ENCODE data around the gene SLC34A1.

- TF ChIP-seq TRIM28 (IDR thresholded peaks at IDR 0.05; ENCODE audit: borderline replicate concordance, low read length), result no peak
- no peak for TF ChIP-seq REST (tag by site-specific recombination; IDR thresholded peaks at IDR 0.05)
- TF ChIP-seq CTCF (tag by site-specific recombination; IDR thresholded peaks at IDR 0.05), result no peak
- no peak for TF ChIP-seq ZNF544 (tag by site-specific recombination; IDR thresholded peaks at IDR 0.05)
- TF ChIP-seq, protein P1, sequence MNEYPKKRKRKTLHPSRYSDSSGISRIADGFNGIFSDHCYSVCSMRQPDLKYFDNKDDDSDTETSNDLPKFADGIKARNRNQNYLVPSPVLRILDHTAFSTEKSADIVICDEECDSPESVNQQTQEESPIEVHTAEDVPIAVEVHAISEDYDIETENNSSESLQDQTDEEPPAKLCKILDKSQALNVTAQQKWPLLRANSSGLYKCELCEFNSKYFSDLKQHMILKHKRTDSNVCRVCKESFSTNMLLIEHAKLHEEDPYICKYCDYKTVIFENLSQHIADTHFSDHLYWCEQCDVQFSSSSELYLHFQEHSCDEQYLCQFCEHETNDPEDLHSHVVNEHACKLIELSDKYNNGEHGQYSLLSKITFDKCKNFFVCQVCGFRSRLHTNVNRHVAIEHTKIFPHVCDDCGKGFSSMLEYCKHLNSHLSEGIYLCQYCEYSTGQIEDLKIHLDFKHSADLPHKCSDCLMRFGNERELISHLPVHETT (tag by site-specific recombination; IDR thresholded peaks at IDR 0.05), result no peak
- no peak for TF ChIP-seq HOXA7 (CRISPR knock-in tag; IDR thresholded peaks at IDR 0.05; ENCODE audit: borderline replicate concordance)
- no peak for TF ChIP-seq ZNF792 (tag by site-specific recombination; IDR thresholded peaks at IDR 0.05)
Observed at GRCh38 chr5:177359451-177359851, 24.8 kb upstream of the SLC34A1 start.

Measured in HEK293 (cell line).